Breast epithelium (tissue), 4 donors: ENCODE data around the gene GASK1B. TPM values are rescaled to one million over a fixed set of nuclear protein-coding genes. Genes with fewer than 3 reads are reported as not detected.

Source experiments
- DNase-seq, 2 donors: peaks; one replicate each; pipeline ENCODE4 v3.0.0-alpha.2; 2019; ENCODE audit warnings: low spot score in 2 of 2
- H3K27ac ChIP-seq, 2 donors: fragments of 200-600 bp; sonication (generic) in 1 of 2; one replicate each; pipeline ENCODE4 v1.5.1; 2016 to 2019; ENCODE audit warnings: mild to moderate bottlenecking in 1 of 2
- H3K27me3 ChIP-seq, 2 donors: fragments of 200-600 bp; sonication (generic) in 1 of 2; one replicate each; pipeline versions ENCODE4 v1.5.1 to v1.6.0; 2017 to 2019; ENCODE audit warnings: control low read depth in 1 of 2, mild to moderate bottlenecking in 1 of 2
- H3K36me3 ChIP-seq: fragments of 200-600 bp; one replicate; pipeline ENCODE4 v1.5.1; 2019
- H3K4me1 ChIP-seq, 2 donors: fragments of 200-600 bp; sonication (generic); one replicate each; pipeline ENCODE4 v1.5.1; 2016 to 2019; ENCODE audit warnings: control low read depth in 1 of 2
- H3K4me3 ChIP-seq, 3 donors: fragments of 200-600 bp; sonication (generic); 1 replicate in 2 of 3; 2 replicates in 1 of 3; pipeline ENCODE4 v1.5.1; 2016 to 2019; ENCODE audit warnings: mild to moderate bottlenecking in 3 of 3, moderate library complexity in 2 of 3
- H3K9me3 ChIP-seq, 2 donors: fragments of 200-600 bp; sonication (generic) in 1 of 2; one replicate each; pipeline ENCODE4 v1.5.1; 2016 to 2019; ENCODE audit warnings: control low read depth in 1 of 2
- CTCF ChIP-seq, 3 donors: fragments of 450-650 bp; IDR thresholded peaks; one replicate each; pipeline ENCODE4 v1.5.1; 2016 to 2017; ENCODE audit warnings: antibody characterized with exemption in 3 of 3, mild to moderate bottlenecking in 3 of 3, moderate library complexity in 3 of 3
- POLR2A ChIP-seq: fragments of 450-650 bp; IDR thresholded peaks from one replicate; pipeline ENCODE4 v1.6.1; 2016; ENCODE audit warnings: antibody characterized with exemption, mild to moderate bottlenecking, moderate library complexity
- POLR2AphosphoS5 ChIP-seq, 3 donors: sonication (generic); formaldehyde crosslinking; IDR thresholded peaks; one replicate each; pipeline ENCODE4 v1.6.1; 2017; ENCODE audit warnings: antibody characterized with exemption in 3 of 3
- intact Hi-C: fragments of 100-400 bp; cut with DNase I; formaldehyde crosslinking; loops from one replicate; pipeline ENCODE4 v1.15.1; 2023; ENCODE audit warnings: low total_unique reads
- total RNA-seq, 3 donors: library from RNA; depleted of rRNA; stranded (reverse); fragments of >200 nt; gene quantifications; one replicate each; pipeline ENCODE4 v1.1.0, GENCODE V29; 2016

Gene GASK1B
- total RNA-seq, 3 donors from 2014 or later, result 69.3 to 71.1 (median 70.4) TPM

- H3K36me3 ChIP-seq, result no peaks in the 10 kb centered on the region
- TF ChIP-seq POLR2AphosphoS5 (IDR thresholded peaks at IDR 0.05) (no peak), POLR2A (no peak), CTCF (IDR thresholded peaks at IDR 0.05) (no peak)
- peaks cover 0 to 3% of the 10 kb centered on the region in 2 donors for H3K4me1 ChIP-seq
- intact Hi-C loops, result no loop called here
- H3K27me3 ChIP-seq, result no peaks in the 10 kb centered on the region
- H3K9me3 ChIP-seq, result no peaks in the 10 kb centered on the region
- peak overlapping the region; percentile 96 for H3K27ac ChIP-seq
- peak overlapping the region in 2 of 3 donors; percentile 53 to 67 for H3K4me3 ChIP-seq
- DNase-seq, result no peak
These were observed 38.4 kb upstream of the GASK1B start for GRCh38 chr4:158211222-158211621.

- intact Hi-C loops, result no loop called here
- DNase-seq, result peak; percentile 90 to 94
- Histone ChIP-seq H3K27me3 (no peaks in the 10 kb centered on the region), H3K4me3 (peak within 1 kb of the TSS; percentile 37 to 67 (median 53)), H3K4me1 (peaks cover 0 to 3% of the 10 kb centered on the region in 2 donors), H3K36me3 (no peaks in the 10 kb centered on the region), H3K27ac (peak within 1 kb of the TSS; percentile 96), H3K9me3 (no peaks in the 10 kb centered on the region)
- TF ChIP-seq CTCF (IDR thresholded peaks at IDR 0.05) (no peak), POLR2A (peak; percentile 32), POLR2AphosphoS5 (IDR thresholded peaks at IDR 0.05) (peak; percentile 76 to 86 (median 85))
These were observed 37.3 kb upstream of the GASK1B start, which contains the start of gene TMEM144 for GRCh38 chr4:158209825-158210807. Gene TMEM144 (plus strand): TSS chr4:158210486. CDS start chr4:158212668, 2,182 bp downstream.

- H3K9me3 ChIP-seq, result no peaks in the 10 kb centered on the region
- no peak for DNase-seq
- H3K4me1 ChIP-seq, result peaks cover 0 to 3% of the 10 kb centered on the region in 2 donors
- H3K27ac ChIP-seq, result peak overlapping the region; percentile 96
- no peaks in the 10 kb centered on the region for H3K27me3 ChIP-seq
- H3K36me3 ChIP-seq, result no peaks in the 10 kb centered on the region
- TF ChIP-seq CTCF (IDR thresholded peaks at IDR 0.05) (no peak), POLR2A (no peak), POLR2AphosphoS5 (IDR thresholded peaks at IDR 0.05) (no peak)
- H3K4me3 ChIP-seq, result no peak overlapping the region
- intact Hi-C loops, result no loop called here
These were observed 36.3 kb upstream of the GASK1B start for GRCh38 chr4:158208963-158209640.

GRCh38 chr4:158203929-158204328, 31.1 kb upstream of the GASK1B start:
- Histone ChIP-seq H3K9me3 (no peaks in the 10 kb centered on the region), H3K4me3 (no peak overlapping the region), H3K27ac (no peak overlapping the region), H3K27me3 (no peaks in the 10 kb centered on the region), H3K4me1 (no peaks in the 10 kb centered on the region), H3K36me3 (no peaks in the 10 kb centered on the region)
- intact Hi-C loops, result no loop called here
- no peak for DNase-seq
- TF ChIP-seq POLR2AphosphoS5 (IDR thresholded peaks at IDR 0.05) (no peak), CTCF (IDR thresholded peaks at IDR 0.05) (no peak), POLR2A (no peak)
